Activated CD8-positive, alpha-beta T cell treated with anti-CD3 and anti-CD28 coated beads for 36 hours (primary cell): ENCODE data around the gene KIF26B. TPM values are rescaled to one million over a fixed set of nuclear protein-coding genes. Genes with fewer than 3 reads are reported as not detected.

ENCODE experiments used
- ATAC-seq: fragments of 200-7000 bp; cut with Tn5 transposase; one replicate; pipeline ENCODE4 v1.10.0; 2021; ENCODE audit warnings: mild to moderate bottlenecking, moderate library complexity
- CTCF ChIA-PET: fragments of 350-600 bp; sonication (Branson Sonifier 250); formaldehyde crosslinking; loops from one replicate; lab custom pipeline; 2021; ENCODE audit warnings: antibody characterized with exemption; lab: Charles Lee
- POLR2A ChIA-PET: fragments of 350-600 bp; sonication (Branson Sonifier 250); formaldehyde crosslinking; loops from one replicate; lab custom pipeline; 2021; ENCODE audit warnings: antibody characterized with exemption; lab: Charles Lee
- DNase-seq: peaks from one replicate; pipeline ENCODE4 v3.0.0-alpha.2; 2020
- H3K27ac Mint-ChIP-seq: one replicate; pipeline ENCODE4 v1.8.0; 2021; ENCODE audit warnings: mild to moderate bottlenecking, mixed read lengths
- H3K27me3 Mint-ChIP-seq: one replicate; pipeline ENCODE4 v1.8.0; 2021; ENCODE audit warnings: mixed read lengths
- H3K36me3 Mint-ChIP-seq: one replicate; pipeline ENCODE4 v1.8.0; 2021; ENCODE audit warnings: low read depth, mixed read lengths
- H3K4me1 Mint-ChIP-seq: one replicate; pipeline ENCODE4 v1.8.0; 2021; ENCODE audit warnings: low read depth, mixed read lengths
- H3K4me3 Mint-ChIP-seq: one replicate; pipeline ENCODE4 v1.8.0; 2021; ENCODE audit warnings: mild to moderate bottlenecking, moderate library complexity, mixed read lengths
- H3K9me3 Mint-ChIP-seq: one replicate; pipeline ENCODE4 v1.8.0; 2021; ENCODE audit warnings: mixed read lengths
- CTCF ChIP-seq: fragments of 200-600 bp; IDR thresholded peaks from one replicate; pipeline ENCODE4 v1.8.0; 2022; ENCODE audit warnings: antibody characterized with exemption, mild to moderate bottlenecking
- intact Hi-C: fragments of 100-400 bp; cut with micrococcal nuclease; formaldehyde crosslinking; loops from one replicate; pipeline ENCODE4 v1.10.0; 2022
- total RNA-seq, 2 experiments: library from RNA; stranded (reverse); gene quantifications; one replicate each; pipeline ENCODE4 v1.2.3, GENCODE V29; 2021

The KIF26B gene
- total RNA-seq, 2 experiments from 2014 or later, result 0.16 TPM

- POLR2A ChIA-PET, result no interaction called here
- CTCF ChIA-PET, result interaction anchor here (0.6 kb wide), 1 partner anchor 156 kb away, joined by 3 read pairs; no protein-coding TSS in a partner anchor
- intact Hi-C loops, result no loop called here
Observed at GRCh38 chr1:245650441-245650960, 495.7 kb downstream of the KIF26B start.

GRCh38 chr1:245651093-245651492 is 496.3 kb downstream of the KIF26B start:
- H3K36me3 Mint-ChIP-seq, result no peaks in the 10 kb centered on the region
- peaks cover 2% of the 10 kb centered on the region for H3K9me3 Mint-ChIP-seq
- intact Hi-C loops, result no loop called here
- TF ChIP-seq CTCF, result no peak
- H3K27me3 Mint-ChIP-seq, result peaks cover 3% of the 10 kb centered on the region
- H3K4me1 Mint-ChIP-seq, result no peaks in the 10 kb centered on the region
- DNase-seq (no peak), ATAC-seq (no peak)
- no peak overlapping the region for H3K27ac Mint-ChIP-seq
- no peak overlapping the region for H3K4me3 Mint-ChIP-seq
- CTCF ChIA-PET, result no interaction called here
- POLR2A ChIA-PET, result no interaction called here

More at GRCh38 chr1:245650441-245650960, 495.7 kb downstream of the KIF26B start:
- H3K4me1 Mint-ChIP-seq, result no peaks in the 10 kb centered on the region
- H3K9me3 Mint-ChIP-seq, result peaks cover 2% of the 10 kb centered on the region
- H3K27ac Mint-ChIP-seq, result no peak overlapping the region
- ATAC-seq (no peak), DNase-seq (no peak)
- no peaks in the 10 kb centered on the region for H3K36me3 Mint-ChIP-seq
- no peak for TF ChIP-seq CTCF
- peaks cover 3% of the 10 kb centered on the region for H3K27me3 Mint-ChIP-seq
- no peak overlapping the region for H3K4me3 Mint-ChIP-seq

GRCh38 chr1:245652116-245652515 is 497.3 kb downstream of the KIF26B start:
- H3K9me3 Mint-ChIP-seq, result no peaks in the 10 kb centered on the region
- intact Hi-C loops, result no loop called here
- H3K4me3 Mint-ChIP-seq, result no peak overlapping the region
- peaks cover 3% of the 10 kb centered on the region for H3K27me3 Mint-ChIP-seq
- no peaks in the 10 kb centered on the region for H3K4me1 Mint-ChIP-seq
- ChIA-PET CTCF (no interaction called here), POLR2A (no interaction called here)
- TF ChIP-seq CTCF, result no peak
- no peak for ATAC-seq
- H3K27ac Mint-ChIP-seq, result no peak overlapping the region
- DNase-seq, result no peak
- no peaks in the 10 kb centered on the region for H3K36me3 Mint-ChIP-seq

- ATAC-seq (no peak), DNase-seq (no peak)
- Mint-ChIP-seq H3K4me1 (no peaks in the 10 kb centered on the region), H3K9me3 (no peaks in the 10 kb centered on the region), H3K27me3 (peaks cover 2% of the 10 kb centered on the region), H3K36me3 (no peaks in the 10 kb centered on the region), H3K27ac (no peak overlapping the region), H3K4me3 (no peak overlapping the region)
- no peak for TF ChIP-seq CTCF
- ChIA-PET POLR2A (no interaction called here), CTCF (no interaction called here)
- intact Hi-C loops, result no loop called here
Observed at GRCh38 chr1:245652660-245653427, 498.1 kb downstream of the KIF26B start.

- no peak for TF ChIP-seq CTCF
- no peak for ATAC-seq
Observed at GRCh38 chr1:245654460-245655050, 499.8 kb downstream of the KIF26B start.

More at GRCh38 chr1:245654460-245655050, 499.8 kb downstream of the KIF26B start:
- POLR2A ChIA-PET, result no interaction called here
- Mint-ChIP-seq H3K27me3 (no peaks in the 10 kb centered on the region), H3K27ac (no peak overlapping the region), H3K4me1 (no peaks in the 10 kb centered on the region), H3K36me3 (no peaks in the 10 kb centered on the region), H3K4me3 (no peak overlapping the region), H3K9me3 (no peaks in the 10 kb centered on the region)
- intact Hi-C loops, result no loop called here
- DNase-seq, result no peak
- CTCF ChIA-PET, result no interaction called here
